Muscle of back (tissue), 13 donors: ENCODE results near the gene PPP1R27. TPM values are rescaled to one million over a fixed set of nuclear protein-coding genes. Genes with fewer than 3 reads are reported as not detected.
A peak's percentile ranks its signal among the peaks of the same experiment; 100 is the strongest.

ENCODE experiments used
- DNase-seq, 3 donors: peaks; one replicate each; pipeline versions ENCODE4 v3.0.0 to v3.0.0-alpha.2; 2013
- long read RNA-seq, 9 donors: transcript quantifications; one replicate each; lab custom pipeline, GENCODE V29; 2026
- polyA plus RNA-seq, 10 donors: library from polyadenylated mRNA; unstranded; fragments of 120-200 nt; gene quantifications; one replicate each; pipeline ENCODE4 v1.2.1, GENCODE V29; 2013; ENCODE audit not compliant: insufficient read length in 10 of 10

PPP1R27 gene
- 10 to 100 TPM; 13.2 to 84.6 (median 36.4) TPM for polyA plus RNA-seq
- long read RNA-seq, donor 1, transcript PPP1R27-201 (3 exons, 782 nt) = major isoform, 88 of 92 reads
- long read RNA-seq, donor 1, partial matches to known transcripts = 0 of 92 reads
- long read RNA-seq, donor 1, other reads (novel, unspliced or antisense) = 0 of 92 reads
- long read RNA-seq, donor 2, transcript PPP1R27-201 (3 exons, 782 nt) = major isoform, 35 of 36 reads
- long read RNA-seq, donor 2, partial matches to known transcripts = 0 of 36 reads
- long read RNA-seq, donor 2, other reads (novel, unspliced or antisense) = 0 of 36 reads
- long read RNA-seq, donor 3 = 0 reads
- long read RNA-seq, donor 4, transcript PPP1R27-201 (3 exons, 782 nt) = major isoform, 30 of 31 reads
- long read RNA-seq, donor 4, partial matches to known transcripts = 0 of 31 reads
- long read RNA-seq, donor 4, other reads (novel, unspliced or antisense) = 0 of 31 reads
- long read RNA-seq, donor 5, transcript PPP1R27-201 (3 exons, 782 nt) = major isoform, 41 of 43 reads
- long read RNA-seq, donor 5, partial matches to known transcripts = 0 of 43 reads
- long read RNA-seq, donor 5, other reads (novel, unspliced or antisense) = 0 of 43 reads
- long read RNA-seq, donor 6, transcript PPP1R27-201 (3 exons, 782 nt) = major isoform, 26 of 26 reads
- long read RNA-seq, donor 6, partial matches to known transcripts = 0 of 26 reads
- long read RNA-seq, donor 6, other reads (novel, unspliced or antisense) = 0 of 26 reads
- long read RNA-seq, donor 7, transcript PPP1R27-201 (3 exons, 782 nt) = major isoform, 24 of 25 reads
- long read RNA-seq, donor 7, partial matches to known transcripts = 0 of 25 reads
- long read RNA-seq, donor 7, other reads (novel, unspliced or antisense) = 0 of 25 reads
- long read RNA-seq, donor 8, transcript PPP1R27-201 (3 exons, 782 nt) = major isoform, 11 of 12 reads
- long read RNA-seq, donor 8, partial matches to known transcripts = 0 of 12 reads
- long read RNA-seq, donor 8, other reads (novel, unspliced or antisense) = 0 of 12 reads
- long read RNA-seq, donor 9, transcript PPP1R27-201 (3 exons, 782 nt) = major isoform, 7 of 7 reads
- long read RNA-seq, donor 9, partial matches to known transcripts = 0 of 7 reads
- long read RNA-seq, donor 9, other reads (novel, unspliced or antisense) = 0 of 7 reads

- no peak for DNase-seq
Measured at GRCh38 chr17:81834831-81835267, at the start of gene PPP1R27. PPP1R27 (minus strand) TSS chr17:81835050; CDS start chr17:81834953, 97 bp downstream.

GRCh38 chr17:81884520-81884919 lies 49.7 kb upstream of the PPP1R27 start:
- DNase-seq = peak in 1 of 3 donors; percentile 5

- no peak for DNase-seq
Measured at GRCh38 chr17:81879121-81879520, 44.3 kb upstream of the PPP1R27 start.

GRCh38 chr17:81878294-81878693 lies 43.4 kb upstream of the PPP1R27 start:
- DNase-seq = no peak

GRCh38 chr17:81877569-81877968 lies 42.7 kb upstream of the PPP1R27 start:
- DNase-seq = no peak

- peak; percentile 89 to 96 (median 94) for DNase-seq
Measured at GRCh38 chr17:81871387-81872230, 36.8 kb upstream of the PPP1R27 start.

GRCh38 chr17:81870981-81871386 lies 36.1 kb upstream of the PPP1R27 start, which contains the start of gene ARHGDIA:
ARHGDIA (minus strand) TSS chr17:81871337; CDS start chr17:81869930, 1,407 bp downstream.
- DNase-seq = no peak

GRCh38 chr17:81870131-81870980 lies 35.5 kb upstream of the PPP1R27 start:
- DNase-seq = peak in 1 of 3 donors; percentile 77

- peak in 1 of 3 donors; percentile 78 for DNase-seq
Measured at GRCh38 chr17:81869221-81870130, 34.6 kb upstream of the PPP1R27 start.

GRCh38 chr17:81868674-81869220 lies 33.9 kb upstream of the PPP1R27 start:
- DNase-seq = peak in 2 of 3 donors; percentile 67 to 76

- DNase-seq = peak in 1 of 3 donors; percentile 47
Measured at GRCh38 chr17:81867991-81868673, 33.3 kb upstream of the PPP1R27 start.

GRCh38 chr17:81867170-81867990 lies 32.5 kb upstream of the PPP1R27 start:
- peak in 1 of 3 donors; percentile 48 for DNase-seq

GRCh38 chr17:81866440-81867169 lies 31.8 kb upstream of the PPP1R27 start:
- DNase-seq = no peak

GRCh38 chr17:81865733-81866439 lies 31.0 kb upstream of the PPP1R27 start:
- DNase-seq = no peak

GRCh38 chr17:81865358-81865732 lies 30.5 kb upstream of the PPP1R27 start:
- DNase-seq = no peak
